Measurements from ENCODE around the gene KRTAP10-3.

The KRTAP10-3 gene

DNA sequence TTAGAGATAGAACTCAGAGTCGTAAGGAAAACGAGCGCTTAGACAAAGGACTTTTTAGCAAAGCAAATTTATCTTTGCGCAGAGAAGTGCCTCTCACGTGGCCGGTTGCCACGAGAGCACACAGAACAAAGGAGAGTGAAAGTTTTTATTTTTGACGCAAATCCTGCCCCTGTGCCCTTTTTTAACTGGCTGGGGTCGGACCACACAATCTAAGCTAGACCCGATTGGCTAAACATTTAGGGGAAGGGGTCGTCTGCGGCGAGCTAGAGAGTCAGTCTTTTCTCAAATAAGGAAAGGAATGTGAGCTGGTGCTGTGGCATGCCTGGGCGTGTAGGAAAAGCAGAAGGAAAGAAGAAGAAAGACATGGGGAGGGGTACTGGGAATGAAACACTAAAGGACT is 9.7 kb downstream of the KRTAP10-3 start:
- TF ChIP-seq, protein P1, sequence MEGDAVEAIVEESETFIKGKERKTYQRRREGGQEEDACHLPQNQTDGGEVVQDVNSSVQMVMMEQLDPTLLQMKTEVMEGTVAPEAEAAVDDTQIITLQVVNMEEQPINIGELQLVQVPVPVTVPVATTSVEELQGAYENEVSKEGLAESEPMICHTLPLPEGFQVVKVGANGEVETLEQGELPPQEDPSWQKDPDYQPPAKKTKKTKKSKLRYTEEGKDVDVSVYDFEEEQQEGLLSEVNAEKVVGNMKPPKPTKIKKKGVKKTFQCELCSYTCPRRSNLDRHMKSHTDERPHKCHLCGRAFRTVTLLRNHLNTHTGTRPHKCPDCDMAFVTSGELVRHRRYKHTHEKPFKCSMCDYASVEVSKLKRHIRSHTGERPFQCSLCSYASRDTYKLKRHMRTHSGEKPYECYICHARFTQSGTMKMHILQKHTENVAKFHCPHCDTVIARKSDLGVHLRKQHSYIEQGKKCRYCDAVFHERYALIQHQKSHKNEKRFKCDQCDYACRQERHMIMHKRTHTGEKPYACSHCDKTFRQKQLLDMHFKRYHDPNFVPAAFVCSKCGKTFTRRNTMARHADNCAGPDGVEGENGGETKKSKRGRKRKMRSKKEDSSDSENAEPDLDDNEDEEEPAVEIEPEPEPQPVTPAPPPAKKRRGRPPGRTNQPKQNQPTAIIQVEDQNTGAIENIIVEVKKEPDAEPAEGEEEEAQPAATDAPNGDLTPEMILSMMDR (IDR thresholded peaks at IDR 0.05; ENCODE audit: low read length, missing control alignments): no peak
- no peak overlapping the region for H3K4me3 ChIP-seq (replicated peaks; ENCODE audit: low read depth, low read length)

DNA sequence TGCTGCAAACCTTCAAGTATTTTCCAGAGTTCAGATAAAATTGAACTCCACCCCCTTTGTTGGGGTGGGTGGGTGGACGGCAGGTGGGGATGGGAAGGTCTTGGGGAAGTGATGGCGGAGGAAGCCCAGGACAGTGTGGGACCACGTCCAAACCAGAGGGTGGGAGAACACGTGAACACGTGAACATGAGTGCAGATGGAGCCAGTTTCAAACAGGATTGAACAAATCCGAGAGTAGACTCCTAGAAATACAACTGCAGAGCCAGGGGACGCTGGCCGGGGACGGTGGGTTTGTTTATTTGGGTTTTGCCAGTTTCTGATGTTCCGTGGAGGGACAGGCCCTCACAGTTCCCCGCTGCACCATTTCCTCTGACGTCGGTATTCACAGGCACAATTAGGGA is 10.2 kb downstream of the KRTAP10-3 start:
- TF ChIP-seq, protein P1 (IDR thresholded peaks at IDR 0.05; ENCODE audit: low read length, missing control alignments): no peak
- no peak overlapping the region for H3K4me3 ChIP-seq (replicated peaks; ENCODE audit: low read depth, low read length)
- no peak for DNase-seq (ENCODE audit: low read depth)

More for the DNA sequence above, 9.7 kb downstream of the KRTAP10-3 start:
- DNase-seq (ENCODE audit: low read depth): no peak

DNA sequence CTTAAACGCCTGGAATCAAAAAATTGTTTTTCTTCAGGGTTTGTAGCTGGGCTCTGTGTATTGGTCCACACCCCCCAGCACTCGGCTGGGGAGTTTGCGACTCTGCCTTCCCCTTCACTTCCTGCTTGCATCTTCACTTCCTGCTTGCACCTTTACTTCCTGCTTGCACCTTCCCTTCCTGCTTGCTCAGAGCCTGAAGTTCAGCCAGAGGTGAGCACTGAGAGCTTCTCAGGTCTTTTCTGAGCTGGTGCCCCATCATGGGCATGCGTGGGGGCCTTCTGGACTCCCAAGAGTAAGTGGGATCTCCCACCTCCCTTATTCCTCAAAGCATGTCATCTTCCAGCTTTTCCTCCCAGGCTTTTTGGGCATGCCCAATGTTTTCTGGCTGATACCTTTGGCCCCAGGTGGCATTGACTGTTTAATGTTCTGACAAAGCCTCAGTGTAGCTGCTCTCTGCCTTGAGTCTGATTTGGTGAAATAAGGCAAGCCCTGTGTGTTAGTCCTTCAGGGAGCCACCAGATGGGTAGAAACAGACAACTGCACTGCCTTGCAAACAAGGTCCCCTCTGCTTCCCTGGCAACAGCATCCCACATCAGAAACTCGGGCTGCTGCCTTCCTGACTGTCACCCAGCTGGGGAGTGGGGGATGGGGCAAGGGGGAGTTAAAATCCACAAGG is 10.8 kb downstream of the KRTAP10-3 start:
- no peak overlapping the region for H3K4me3 ChIP-seq (replicated peaks; ENCODE audit: low read depth, low read length)
- no peak for DNase-seq (ENCODE audit: low read depth)
- TF ChIP-seq, protein P1 (IDR thresholded peaks at IDR 0.05; ENCODE audit: low read length, missing control alignments): no peak

DNA sequence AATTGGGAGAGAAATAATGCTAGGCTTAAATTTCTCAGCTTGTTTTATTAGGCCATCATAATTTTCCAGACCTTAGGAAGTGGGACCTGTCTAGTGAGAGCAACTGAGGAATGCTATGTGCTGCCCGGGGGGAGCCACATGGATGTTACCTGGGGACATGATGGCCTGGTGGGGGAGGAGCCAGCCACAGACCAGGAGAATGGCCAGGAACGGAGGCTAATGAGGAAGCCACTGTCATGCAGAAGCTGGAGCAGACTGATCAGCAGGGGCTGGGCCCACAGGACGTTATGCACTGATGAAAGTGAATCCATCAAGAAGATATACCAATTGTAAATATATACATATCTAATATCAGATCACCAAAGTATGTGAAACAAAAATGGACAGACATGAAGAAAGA is 14.0 kb downstream of the KRTAP10-3 start:
- no peak overlapping the region for H3K4me3 ChIP-seq (replicated peaks; ENCODE audit: low read depth, low read length)
- no peak for DNase-seq (ENCODE audit: low read depth)
- TF ChIP-seq, protein P1 (IDR thresholded peaks at IDR 0.05; ENCODE audit: low read length, missing control alignments): no peak

DNA sequence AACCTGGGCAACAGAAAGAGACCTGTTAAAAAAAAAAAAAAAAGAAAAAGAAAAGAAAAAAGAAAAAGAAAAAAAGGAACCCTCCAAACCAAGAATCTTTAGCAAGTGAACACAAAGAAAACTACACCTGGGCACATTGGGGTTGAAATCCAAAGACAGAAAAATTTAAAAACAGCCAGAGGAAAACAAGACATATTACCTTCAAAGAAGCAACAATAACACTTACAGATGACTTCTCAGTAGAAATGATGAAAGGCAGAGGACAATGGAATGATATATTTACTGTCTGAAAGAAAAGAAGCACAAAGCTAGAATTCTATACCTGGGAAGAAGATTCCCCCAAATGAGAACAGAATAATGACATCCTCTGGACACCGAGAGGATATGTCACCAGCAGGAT is 15.9 kb downstream of the KRTAP10-3 start:
- H3K4me3 ChIP-seq (replicated peaks; ENCODE audit: low read depth, low read length): no peak overlapping the region
- TF ChIP-seq, protein P1 (IDR thresholded peaks at IDR 0.05; ENCODE audit: low read length, missing control alignments): no peak
- DNase-seq (ENCODE audit: low read depth): no peak

DNA sequence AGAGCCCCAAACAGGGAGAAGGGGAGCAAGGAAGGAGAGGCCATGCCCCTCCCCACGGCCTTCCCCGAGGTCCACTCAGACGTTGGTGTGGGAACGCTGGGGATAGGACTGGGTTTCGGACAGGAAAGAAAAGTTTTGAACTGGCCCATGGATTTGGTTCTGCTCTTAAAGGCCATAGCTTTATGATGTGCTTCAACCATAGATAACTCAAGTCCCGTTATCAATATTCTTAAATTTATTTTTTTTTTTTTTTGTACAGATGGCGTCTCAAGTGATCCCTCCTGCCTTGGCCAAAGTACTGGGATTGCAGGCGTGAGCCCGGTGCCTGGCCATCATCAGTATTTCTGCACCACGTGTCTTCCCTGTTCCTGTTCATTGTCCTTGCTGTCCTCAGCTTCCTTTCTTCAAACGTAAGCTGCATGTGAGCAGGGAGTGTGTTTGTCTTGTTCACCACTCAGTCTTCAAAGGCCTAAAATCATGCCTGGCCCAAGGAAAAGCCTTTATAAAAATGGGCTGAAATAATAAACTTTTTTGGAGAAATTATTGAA is 17.8 kb downstream of the KRTAP10-3 start:
- no peak overlapping the region for H3K4me3 ChIP-seq (replicated peaks; ENCODE audit: low read depth, low read length)
- DNase-seq (ENCODE audit: low read depth): no peak
- TF ChIP-seq, protein P1 (IDR thresholded peaks at IDR 0.05; ENCODE audit: low read length, missing control alignments): no peak

Measured in fibroblast of pulmonary artery (primary cell).